AG09319 (cell line): Measurements from ENCODE around the gene YTHDC1.

Experiments used
- DNase-seq: peaks from one replicate; pipeline ENCODE4 v3.0.0-alpha.2; 2010; ENCODE audit warnings: low read depth; ENCODE audit errors: extremely low read depth
- TF ChIP-seq, protein P1 (sequence below): IDR thresholded peaks from 2 replicates; pipeline ENCODE4 v1.5.1; 2011; ENCODE audit warnings: low read depth, mild to moderate bottlenecking, inconsistent platforms, low read length, moderate library complexity

YTHDC1 gene

GRCh38 chr4:68324519-68325262 lies 25.2 kb downstream of the YTHDC1 start:
- TF ChIP-seq, protein P1, sequence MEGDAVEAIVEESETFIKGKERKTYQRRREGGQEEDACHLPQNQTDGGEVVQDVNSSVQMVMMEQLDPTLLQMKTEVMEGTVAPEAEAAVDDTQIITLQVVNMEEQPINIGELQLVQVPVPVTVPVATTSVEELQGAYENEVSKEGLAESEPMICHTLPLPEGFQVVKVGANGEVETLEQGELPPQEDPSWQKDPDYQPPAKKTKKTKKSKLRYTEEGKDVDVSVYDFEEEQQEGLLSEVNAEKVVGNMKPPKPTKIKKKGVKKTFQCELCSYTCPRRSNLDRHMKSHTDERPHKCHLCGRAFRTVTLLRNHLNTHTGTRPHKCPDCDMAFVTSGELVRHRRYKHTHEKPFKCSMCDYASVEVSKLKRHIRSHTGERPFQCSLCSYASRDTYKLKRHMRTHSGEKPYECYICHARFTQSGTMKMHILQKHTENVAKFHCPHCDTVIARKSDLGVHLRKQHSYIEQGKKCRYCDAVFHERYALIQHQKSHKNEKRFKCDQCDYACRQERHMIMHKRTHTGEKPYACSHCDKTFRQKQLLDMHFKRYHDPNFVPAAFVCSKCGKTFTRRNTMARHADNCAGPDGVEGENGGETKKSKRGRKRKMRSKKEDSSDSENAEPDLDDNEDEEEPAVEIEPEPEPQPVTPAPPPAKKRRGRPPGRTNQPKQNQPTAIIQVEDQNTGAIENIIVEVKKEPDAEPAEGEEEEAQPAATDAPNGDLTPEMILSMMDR: no peak

DNA sequence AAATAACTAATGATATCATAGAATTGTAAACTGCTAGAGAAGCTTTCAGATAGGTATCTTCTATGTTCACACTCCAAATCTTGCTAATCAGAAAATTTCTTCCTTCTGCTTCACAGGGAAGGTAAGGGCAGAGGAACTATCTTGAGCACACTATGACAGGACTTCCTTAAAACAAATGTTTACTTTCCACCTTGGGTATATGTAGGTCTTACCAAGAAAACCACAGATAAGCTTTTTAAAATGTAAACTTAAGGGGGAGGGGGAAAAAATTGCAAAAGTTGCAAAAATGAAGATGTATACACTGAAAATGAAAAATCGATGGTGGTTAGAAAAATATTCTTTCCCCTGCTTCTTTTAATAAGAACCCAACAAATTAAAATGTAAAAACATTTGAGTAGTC lies 30.9 kb downstream of the YTHDC1 start:
- no peak for DNase-seq
- TF ChIP-seq, protein P1: no peak

More at GRCh38 chr4:68324519-68325262, 25.2 kb downstream of the YTHDC1 start:
- no peak for DNase-seq

- TF ChIP-seq, protein P1: no peak
- DNase-seq: no peak
These were observed 33.5 kb downstream of the YTHDC1 start for GRCh38 chr4:68316193-68316969.

DNA sequence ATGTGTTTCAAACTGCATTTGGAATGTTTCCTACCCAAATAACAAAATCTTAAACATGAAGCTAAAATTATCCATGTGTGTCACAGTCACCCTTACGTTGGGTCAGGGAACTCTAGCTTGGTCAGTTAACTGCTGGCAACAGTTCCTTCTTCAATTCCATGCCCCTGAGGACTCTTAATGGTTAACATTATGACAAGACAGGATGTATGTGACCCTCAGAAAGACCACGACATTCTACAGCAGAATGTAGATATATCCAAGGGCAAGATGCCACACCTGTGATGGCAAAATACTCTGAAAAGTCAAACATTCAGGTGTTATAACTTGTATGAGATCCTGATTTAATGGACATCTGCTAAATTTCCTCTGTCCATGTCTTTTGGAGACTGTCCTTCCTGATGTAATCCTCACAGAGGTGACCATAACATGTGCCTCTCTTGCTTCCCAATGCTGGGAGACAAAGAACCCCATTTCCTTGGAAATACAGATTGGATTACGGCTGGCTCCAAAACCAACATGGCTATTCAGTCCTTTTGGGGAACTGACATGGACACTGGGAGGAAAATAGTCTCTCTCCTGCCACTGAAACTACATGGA lies 39.1 kb downstream of the YTHDC1 start:
- no peak for DNase-seq
- TF ChIP-seq, protein P1: no peak

DNA sequence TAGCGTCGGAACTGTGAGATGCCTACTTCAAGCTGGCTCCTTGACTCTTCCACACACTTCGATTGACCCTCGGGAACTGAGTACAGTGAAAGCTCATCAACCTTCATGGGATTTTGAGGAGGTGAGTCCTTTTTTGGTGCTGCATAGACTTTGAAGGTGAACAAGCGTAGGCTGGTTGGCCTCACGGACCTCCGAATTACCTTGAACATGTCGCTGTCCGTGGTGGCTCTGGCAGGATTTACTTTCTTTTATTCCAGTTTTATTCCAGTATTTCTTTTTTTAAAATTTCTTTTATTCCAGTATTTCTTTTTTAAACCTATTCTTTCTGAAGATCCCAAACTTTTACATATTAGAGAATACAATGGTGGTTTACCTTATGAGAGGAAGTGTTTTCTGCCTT lies 45.2 kb downstream of the YTHDC1 start:
- TF ChIP-seq, protein P1: no peak
- DNase-seq: no peak

DNA sequence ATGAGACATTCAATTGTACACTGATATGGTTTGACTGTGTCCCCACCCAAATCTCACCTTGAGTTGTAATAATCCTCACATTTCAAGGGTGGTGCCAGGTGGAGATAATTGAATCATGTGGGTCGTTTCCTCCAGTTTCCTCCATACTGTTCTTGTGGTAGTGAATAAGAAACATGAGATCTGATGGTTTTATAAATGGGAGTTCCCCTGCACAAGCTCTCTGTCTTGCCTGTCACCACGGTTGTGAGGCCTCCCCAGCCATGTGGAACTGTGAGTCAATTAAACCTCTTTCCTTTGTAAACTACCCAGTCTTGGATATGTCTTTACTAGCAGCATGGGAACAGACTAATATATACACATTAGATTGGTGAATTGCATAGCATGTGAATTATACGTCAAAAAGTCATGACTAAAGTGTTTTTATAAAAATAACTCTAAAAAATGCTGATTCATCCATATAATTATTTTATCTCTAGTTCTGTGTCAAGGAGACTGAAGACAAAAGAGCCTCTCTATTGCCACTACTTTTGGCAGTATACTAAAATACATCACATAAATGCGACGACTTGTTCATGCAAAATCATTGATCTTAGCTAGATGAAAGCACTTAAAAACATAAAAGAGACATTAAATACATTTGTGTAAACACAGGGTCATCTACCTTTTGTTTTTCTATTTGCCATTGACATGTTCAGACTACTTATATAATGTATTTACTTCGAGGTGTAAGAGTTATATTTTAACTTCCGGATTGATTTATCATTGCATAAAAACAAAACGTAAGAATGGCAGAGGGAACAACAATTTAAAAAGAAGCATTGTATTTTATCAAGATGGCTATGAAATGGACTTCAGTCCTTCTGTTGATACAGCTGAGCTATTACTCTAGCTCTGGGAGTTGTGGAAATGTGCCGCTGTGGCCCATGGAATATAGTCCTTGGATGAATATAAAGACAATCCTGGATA lies 50.1 kb downstream of the YTHDC1 start:
- no peak for DNase-seq
- TF ChIP-seq, protein P1: no peak
